ENCODE results near the gene DCAF15. TPM values are rescaled to one million over a fixed set of nuclear protein-coding genes. Genes with fewer than 3 reads are reported as not detected.

DCAF15 gene
- total and polyA plus RNA-seq, 2 experiments from 2014 or later = 39.5 to 81.3 TPM

DNA sequence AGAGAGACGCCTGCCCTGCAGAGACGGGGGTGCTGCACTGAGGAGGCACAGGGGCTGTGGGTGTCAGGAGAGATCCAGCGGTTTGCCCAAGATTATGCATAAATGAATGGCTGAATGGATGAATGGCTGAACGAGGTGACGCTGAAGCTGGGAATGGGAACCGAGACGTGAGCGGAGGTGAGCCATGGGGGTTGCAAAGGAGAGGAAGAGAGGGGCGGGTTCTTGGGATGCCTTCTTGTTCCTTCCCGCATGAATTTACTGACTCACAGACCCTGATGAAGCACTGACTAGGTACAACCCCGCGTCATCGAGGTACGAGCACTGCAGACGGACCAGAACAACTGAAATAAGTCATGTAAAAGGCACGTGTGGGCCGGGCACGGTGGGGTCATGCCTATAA lies 16.7 kb downstream of the DCAF15 start:
- Histone ChIP-seq H3F3A (replicated peaks; ENCODE audit: low read depth) (0 out of 2 replicates have a peak, but pooled peaks cover 6% of the 10 kb centered on the region), H3K4me1 (ENCODE audit: insufficient read depth) (peaks cover 6% of the 10 kb centered on the region; the same call in 1 of the 2 replicates), H3K36me3 (ENCODE audit: insufficient read depth) (no peaks in the 10 kb centered on the region), H3K4me2 (no peak overlapping the region), H3K27ac (ENCODE audit: low read depth) (no peak overlapping the region), H3K79me2 (replicated peaks; ENCODE audit: insufficient read depth) (no peaks in the 10 kb centered on the region), H3K9me2 (ENCODE audit: insufficient read depth) (no peaks in the 10 kb centered on the region), H4K20me1 (replicated peaks; ENCODE audit: insufficient read depth) (no peaks in the 10 kb centered on the region), H3K4me3 (no peak overlapping the region), H3K27me3 (ENCODE audit: insufficient read depth) (peaks cover 5% of the 10 kb centered on the region), H2AFZ (no peak overlapping the region)
- H3K36me3 Mint-ChIP-seq (ENCODE audit: low read depth) = peaks cover 24% of the 10 kb centered on the region
- no peak overlapping the region for H3K4me3 Mint-ChIP-seq
- no peaks in the 10 kb centered on the region for H3K9me3 Mint-ChIP-seq
- no peak for ATAC-seq
- peaks cover 10% of the 10 kb centered on the region for H3K27me3 Mint-ChIP-seq (ENCODE audit: insufficient read depth, low read depth, poor library complexity)
- no peak for DNase-seq (ENCODE audit: low spot score)
- peaks cover 2% of the 10 kb centered on the region for H3K4me1 Mint-ChIP-seq
- TF ChIP-seq JUNB (IDR thresholded peaks at IDR 0.05; ENCODE audit: unreplicated experiment) (no peak), NANOG (IDR thresholded peaks at IDR 0.05; ENCODE audit: borderline replicate concordance) (no peak), EZH2phosphoT487 (IDR thresholded peaks at IDR 0.05; ENCODE audit: unreplicated experiment) (no peak), EZH2 (IDR thresholded peaks at IDR 0.05; ENCODE audit: low read depth, unreplicated experiment) (no peak), STAT1 (IDR thresholded peaks at IDR 0.05; ENCODE audit: unreplicated experiment) (no peak)
- TF ChIP-seq, protein P1, sequence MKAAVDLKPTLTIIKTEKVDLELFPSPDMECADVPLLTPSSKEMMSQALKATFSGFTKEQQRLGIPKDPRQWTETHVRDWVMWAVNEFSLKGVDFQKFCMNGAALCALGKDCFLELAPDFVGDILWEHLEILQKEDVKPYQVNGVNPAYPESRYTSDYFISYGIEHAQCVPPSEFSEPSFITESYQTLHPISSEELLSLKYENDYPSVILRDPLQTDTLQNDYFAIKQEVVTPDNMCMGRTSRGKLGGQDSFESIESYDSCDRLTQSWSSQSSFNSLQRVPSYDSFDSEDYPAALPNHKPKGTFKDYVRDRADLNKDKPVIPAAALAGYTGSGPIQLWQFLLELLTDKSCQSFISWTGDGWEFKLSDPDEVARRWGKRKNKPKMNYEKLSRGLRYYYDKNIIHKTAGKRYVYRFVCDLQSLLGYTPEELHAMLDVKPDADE (IDR thresholded peaks at IDR 0.05) = no peak
- TF ChIP-seq, protein P2, sequence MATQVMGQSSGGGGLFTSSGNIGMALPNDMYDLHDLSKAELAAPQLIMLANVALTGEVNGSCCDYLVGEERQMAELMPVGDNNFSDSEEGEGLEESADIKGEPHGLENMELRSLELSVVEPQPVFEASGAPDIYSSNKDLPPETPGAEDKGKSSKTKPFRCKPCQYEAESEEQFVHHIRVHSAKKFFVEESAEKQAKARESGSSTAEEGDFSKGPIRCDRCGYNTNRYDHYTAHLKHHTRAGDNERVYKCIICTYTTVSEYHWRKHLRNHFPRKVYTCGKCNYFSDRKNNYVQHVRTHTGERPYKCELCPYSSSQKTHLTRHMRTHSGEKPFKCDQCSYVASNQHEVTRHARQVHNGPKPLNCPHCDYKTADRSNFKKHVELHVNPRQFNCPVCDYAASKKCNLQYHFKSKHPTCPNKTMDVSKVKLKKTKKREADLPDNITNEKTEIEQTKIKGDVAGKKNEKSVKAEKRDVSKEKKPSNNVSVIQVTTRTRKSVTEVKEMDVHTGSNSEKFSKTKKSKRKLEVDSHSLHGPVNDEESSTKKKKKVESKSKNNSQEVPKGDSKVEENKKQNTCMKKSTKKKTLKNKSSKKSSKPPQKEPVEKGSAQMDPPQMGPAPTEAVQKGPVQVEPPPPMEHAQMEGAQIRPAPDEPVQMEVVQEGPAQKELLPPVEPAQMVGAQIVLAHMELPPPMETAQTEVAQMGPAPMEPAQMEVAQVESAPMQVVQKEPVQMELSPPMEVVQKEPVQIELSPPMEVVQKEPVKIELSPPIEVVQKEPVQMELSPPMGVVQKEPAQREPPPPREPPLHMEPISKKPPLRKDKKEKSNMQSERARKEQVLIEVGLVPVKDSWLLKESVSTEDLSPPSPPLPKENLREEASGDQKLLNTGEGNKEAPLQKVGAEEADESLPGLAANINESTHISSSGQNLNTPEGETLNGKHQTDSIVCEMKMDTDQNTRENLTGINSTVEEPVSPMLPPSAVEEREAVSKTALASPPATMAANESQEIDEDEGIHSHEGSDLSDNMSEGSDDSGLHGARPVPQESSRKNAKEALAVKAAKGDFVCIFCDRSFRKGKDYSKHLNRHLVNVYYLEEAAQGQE (IDR thresholded peaks at IDR 0.05; ENCODE audit: unreplicated experiment) = no peak
- TF ChIP-seq, protein P3, sequence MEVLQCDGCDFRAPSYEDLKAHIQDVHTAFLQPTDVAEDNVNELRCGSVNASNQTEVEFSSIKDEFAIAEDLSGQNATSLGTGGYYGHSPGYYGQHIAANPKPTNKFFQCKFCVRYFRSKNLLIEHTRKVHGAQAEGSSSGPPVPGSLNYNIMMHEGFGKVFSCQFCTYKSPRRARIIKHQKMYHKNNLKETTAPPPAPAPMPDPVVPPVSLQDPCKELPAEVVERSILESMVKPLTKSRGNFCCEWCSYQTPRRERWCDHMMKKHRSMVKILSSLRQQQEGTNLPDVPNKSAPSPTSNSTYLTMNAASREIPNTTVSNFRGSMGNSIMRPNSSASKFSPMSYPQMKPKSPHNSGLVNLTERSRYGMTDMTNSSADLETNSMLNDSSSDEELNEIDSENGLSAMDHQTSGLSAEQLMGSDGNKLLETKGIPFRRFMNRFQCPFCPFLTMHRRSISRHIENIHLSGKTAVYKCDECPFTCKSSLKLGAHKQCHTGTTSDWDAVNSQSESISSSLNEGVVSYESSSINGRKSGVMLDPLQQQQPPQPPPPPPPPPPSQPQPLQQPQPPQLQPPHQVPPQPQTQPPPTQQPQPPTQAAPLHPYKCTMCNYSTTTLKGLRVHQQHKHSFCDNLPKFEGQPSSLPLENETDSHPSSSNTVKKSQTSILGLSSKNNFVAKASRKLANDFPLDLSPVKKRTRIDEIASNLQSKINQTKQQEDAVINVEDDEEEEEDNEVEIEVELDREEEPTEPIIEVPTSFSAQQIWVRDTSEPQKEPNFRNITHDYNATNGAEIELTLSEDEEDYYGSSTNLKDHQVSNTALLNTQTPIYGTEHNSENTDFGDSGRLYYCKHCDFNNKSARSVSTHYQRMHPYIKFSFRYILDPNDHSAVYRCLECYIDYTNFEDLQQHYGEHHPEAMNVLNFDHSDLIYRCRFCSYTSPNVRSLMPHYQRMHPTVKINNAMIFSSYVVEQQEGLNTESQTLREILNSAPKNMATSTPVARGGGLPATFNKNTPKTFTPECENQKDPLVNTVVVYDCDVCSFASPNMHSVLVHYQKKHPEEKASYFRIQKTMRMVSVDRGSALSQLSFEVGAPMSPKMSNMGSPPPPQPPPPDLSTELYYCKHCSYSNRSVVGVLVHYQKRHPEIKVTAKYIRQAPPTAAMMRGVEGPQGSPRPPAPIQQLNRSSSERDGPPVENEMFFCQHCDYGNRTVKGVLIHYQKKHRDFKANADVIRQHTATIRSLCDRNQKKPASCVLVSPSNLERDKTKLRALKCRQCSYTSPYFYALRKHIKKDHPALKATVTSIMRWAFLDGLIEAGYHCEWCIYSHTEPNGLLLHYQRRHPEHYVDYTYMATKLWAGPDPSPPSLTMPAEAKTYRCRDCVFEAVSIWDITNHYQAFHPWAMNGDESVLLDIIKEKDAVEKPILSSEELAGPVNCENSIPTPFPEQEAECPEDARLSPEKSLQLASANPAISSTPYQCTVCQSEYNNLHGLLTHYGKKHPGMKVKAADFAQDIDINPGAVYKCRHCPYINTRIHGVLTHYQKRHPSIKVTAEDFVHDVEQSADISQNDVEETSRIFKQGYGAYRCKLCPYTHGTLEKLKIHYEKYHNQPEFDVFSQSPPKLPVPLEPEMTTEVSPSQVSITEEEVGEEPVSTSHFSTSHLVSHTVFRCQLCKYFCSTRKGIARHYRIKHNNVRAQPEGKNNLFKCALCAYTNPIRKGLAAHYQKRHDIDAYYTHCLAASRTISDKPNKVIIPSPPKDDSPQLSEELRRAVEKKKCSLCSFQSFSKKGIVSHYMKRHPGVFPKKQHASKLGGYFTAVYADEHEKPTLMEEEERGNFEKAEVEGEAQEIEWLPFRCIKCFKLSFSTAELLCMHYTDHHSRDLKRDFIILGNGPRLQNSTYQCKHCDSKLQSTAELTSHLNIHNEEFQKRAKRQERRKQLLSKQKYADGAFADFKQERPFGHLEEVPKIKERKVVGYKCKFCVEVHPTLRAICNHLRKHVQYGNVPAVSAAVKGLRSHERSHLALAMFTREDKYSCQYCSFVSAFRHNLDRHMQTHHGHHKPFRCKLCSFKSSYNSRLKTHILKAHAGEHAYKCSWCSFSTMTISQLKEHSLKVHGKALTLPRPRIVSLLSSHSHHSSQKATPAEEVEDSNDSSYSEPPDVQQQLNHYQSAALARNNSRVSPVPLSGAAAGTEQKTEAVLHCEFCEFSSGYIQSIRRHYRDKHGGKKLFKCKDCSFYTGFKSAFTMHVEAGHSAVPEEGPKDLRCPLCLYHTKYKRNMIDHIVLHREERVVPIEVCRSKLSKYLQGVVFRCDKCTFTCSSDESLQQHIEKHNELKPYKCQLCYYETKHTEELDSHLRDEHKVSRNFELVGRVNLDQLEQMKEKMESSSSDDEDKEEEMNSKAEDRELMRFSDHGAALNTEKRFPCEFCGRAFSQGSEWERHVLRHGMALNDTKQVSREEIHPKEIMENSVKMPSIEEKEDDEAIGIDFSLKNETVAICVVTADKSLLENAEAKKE (CRISPR knock-in tag; IDR thresholded peaks at IDR 0.05) = no peak
- H3K27ac Mint-ChIP-seq = no peak overlapping the region; the same call in 1 of the 2 replicates

Measured in GM23338 (cell line).